Skeletal muscle satellite cell (primary cell): ENCODE results near the gene COL11A2.

Source experiments
- H3K27me3 ChIP-seq: 2 replicates; pipeline ENCODE4 v1.7.0; 2013; ENCODE audit warnings: low read length; ENCODE audit not compliant: control insufficient read depth, insufficient read depth
- H3K36me3 ChIP-seq: 2 replicates; pipeline ENCODE4 v1.7.0; 2013; ENCODE audit warnings: mild to moderate bottlenecking, control low read depth, low read length; ENCODE audit not compliant: insufficient read depth
- H3K4me1 ChIP-seq: 2 replicates; pipeline ENCODE4 v1.7.0; 2013; ENCODE audit warnings: low read length; ENCODE audit not compliant: control insufficient read depth, insufficient read depth
- H3K4me2 ChIP-seq: 2 replicates; pipeline ENCODE4 v1.7.0; 2013; ENCODE audit warnings: mild to moderate bottlenecking, low read length
- H3K4me3 ChIP-seq: 2 replicates; pipeline ENCODE4 v1.7.0; 2013; ENCODE audit warnings: low read length
- H3K9ac ChIP-seq: 2 replicates; pipeline ENCODE4 v1.7.0; 2013; ENCODE audit warnings: mild to moderate bottlenecking, low read depth, low read length, moderate library complexity
- H3K9me3 ChIP-seq: replicated peaks from 2 replicates; pipeline ENCODE4 v1.7.0; 2013; ENCODE audit warnings: mild to moderate bottlenecking, control low read depth, low read length

The COL11A2 gene

GRCh38 chr6:33173535-33174180 lies 18.6 kb downstream of the COL11A2 start:
- Histone ChIP-seq H3K4me2 (no peak overlapping the region), H3K36me3 (no peaks in the 10 kb centered on the region), H3K27me3 (peaks cover 13% of the 10 kb centered on the region), H3K4me3 (no peak overlapping the region), H3K9me3 (no peaks in the 10 kb centered on the region), H3K4me1 (no peaks in the 10 kb centered on the region), H3K9ac (no peak overlapping the region)

GRCh38 chr6:33172688-33173534 lies 19.4 kb downstream of the COL11A2 start:
- H3K36me3 ChIP-seq = no peaks in the 10 kb centered on the region
- H3K4me3 ChIP-seq = no peak overlapping the region
- no peaks in the 10 kb centered on the region for H3K4me1 ChIP-seq
- peaks cover 13% of the 10 kb centered on the region for H3K27me3 ChIP-seq
- H3K4me2 ChIP-seq = no peak overlapping the region
- H3K9me3 ChIP-seq = no peaks in the 10 kb centered on the region
- H3K9ac ChIP-seq = no peak overlapping the region

- H3K4me1 ChIP-seq = no peaks in the 10 kb centered on the region
- H3K27me3 ChIP-seq = peaks cover 13% of the 10 kb centered on the region
- H3K9me3 ChIP-seq = no peaks in the 10 kb centered on the region
- no peak overlapping the region for H3K4me2 ChIP-seq
- H3K36me3 ChIP-seq = no peaks in the 10 kb centered on the region
- no peak overlapping the region for H3K4me3 ChIP-seq
- H3K9ac ChIP-seq = no peak overlapping the region
Measured at GRCh38 chr6:33171880-33172687, 20.2 kb downstream of the COL11A2 start.

GRCh38 chr6:33171016-33171879 lies 21.0 kb downstream of the COL11A2 start:
- peaks cover 13% of the 10 kb centered on the region for H3K27me3 ChIP-seq
- H3K9ac ChIP-seq = no peak overlapping the region

GRCh38 chr6:33170176-33171015 lies 21.9 kb downstream of the COL11A2 start:
- no peaks in the 10 kb centered on the region for H3K4me1 ChIP-seq
- H3K9me3 ChIP-seq = no peaks in the 10 kb centered on the region
- no peaks in the 10 kb centered on the region for H3K36me3 ChIP-seq
- no peak overlapping the region for H3K4me2 ChIP-seq
- H3K9ac ChIP-seq = no peak overlapping the region
- H3K27me3 ChIP-seq = peaks cover 10% of the 10 kb centered on the region
- H3K4me3 ChIP-seq = no peak overlapping the region

More at GRCh38 chr6:33171016-33171879, 21.0 kb downstream of the COL11A2 start:
- Histone ChIP-seq H3K4me1 (no peaks in the 10 kb centered on the region), H3K4me2 (no peak overlapping the region), H3K4me3 (no peak overlapping the region), H3K9me3 (no peaks in the 10 kb centered on the region), H3K36me3 (no peaks in the 10 kb centered on the region)

GRCh38 chr6:33169291-33170175 lies 22.7 kb downstream of the COL11A2 start:
- peaks cover 10% of the 10 kb centered on the region for H3K27me3 ChIP-seq
- H3K36me3 ChIP-seq = no peaks in the 10 kb centered on the region
- no peak overlapping the region for H3K4me3 ChIP-seq
- H3K9ac ChIP-seq = no peak overlapping the region
- H3K9me3 ChIP-seq = no peaks in the 10 kb centered on the region
- H3K4me1 ChIP-seq = no peaks in the 10 kb centered on the region
- H3K4me2 ChIP-seq = no peak overlapping the region

GRCh38 chr6:33168639-33169038 lies 23.6 kb downstream of the COL11A2 start:
- no peaks in the 10 kb centered on the region for H3K4me1 ChIP-seq
- no peak overlapping the region for H3K9ac ChIP-seq
- no peaks in the 10 kb centered on the region for H3K36me3 ChIP-seq
- H3K4me2 ChIP-seq = no peak overlapping the region
- H3K4me3 ChIP-seq = no peak overlapping the region
- H3K27me3 ChIP-seq = peaks cover 18% of the 10 kb centered on the region
- H3K9me3 ChIP-seq = no peaks in the 10 kb centered on the region

GRCh38 chr6:33168284-33168601 lies 24.0 kb downstream of the COL11A2 start:
- Histone ChIP-seq H3K9ac (no peak overlapping the region), H3K4me2 (no peak overlapping the region), H3K27me3 (peaks cover 14% of the 10 kb centered on the region), H3K4me3 (no peak overlapping the region), H3K4me1 (no peaks in the 10 kb centered on the region), H3K9me3 (no peaks in the 10 kb centered on the region), H3K36me3 (no peaks in the 10 kb centered on the region)

GRCh38 chr6:33167374-33168283 lies 24.6 kb downstream of the COL11A2 start:
- H3K4me3 ChIP-seq = no peak overlapping the region
- H3K4me2 ChIP-seq = no peak overlapping the region
- H3K36me3 ChIP-seq = no peaks in the 10 kb centered on the region
- H3K4me1 ChIP-seq = no peaks in the 10 kb centered on the region
- no peaks in the 10 kb centered on the region for H3K9me3 ChIP-seq
- H3K9ac ChIP-seq = no peak overlapping the region
- peaks cover 12% of the 10 kb centered on the region for H3K27me3 ChIP-seq
